NB4 (cell line): ENCODE data around the gene TAF11L6.

Source experiments
- CTCF ChIP-seq: IDR thresholded peaks from one replicate; pipeline ENCODE4 v1.5.1; 2012; ENCODE audit warnings: low read depth, low read length
- MAX ChIP-seq: IDR thresholded peaks from 2 replicates; pipeline ENCODE4 v1.6.1; 2011; ENCODE audit warnings: low read depth, low read length
- MYC ChIP-seq: IDR thresholded peaks from 2 replicates; pipeline ENCODE4 v1.6.1; 2011; ENCODE audit warnings: low read depth, low read length
- POLR2A ChIP-seq: IDR thresholded peaks from 2 replicates; pipeline ENCODE4 v1.6.1; 2011; ENCODE audit warnings: mild to moderate bottlenecking; ENCODE audit not compliant: insufficient read length; ENCODE audit errors: extremely low read depth

DNA sequence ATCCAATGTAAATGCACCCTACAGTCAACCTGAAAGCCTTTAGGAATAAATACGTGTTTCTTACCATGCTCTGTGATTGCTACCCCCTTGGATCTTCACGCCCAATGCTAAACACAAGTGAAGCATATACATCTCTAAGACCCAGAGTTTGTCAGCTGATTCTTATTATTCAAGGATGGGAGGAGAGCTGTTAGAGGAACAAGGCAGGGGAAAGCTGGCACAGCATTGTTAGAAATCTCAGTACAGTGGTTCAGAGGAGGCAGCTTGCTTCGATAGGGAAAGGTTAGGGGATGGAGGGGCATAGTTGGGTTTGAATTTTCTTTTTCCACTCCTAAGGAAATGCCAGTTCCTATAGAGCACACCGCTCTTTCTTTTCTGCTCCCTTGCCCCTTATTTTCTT, 47.1 kb upstream of the TAF11L6 start:
- no peak for TF ChIP-seq CTCF
- TF ChIP-seq POLR2A: no peak
- no peak for TF ChIP-seq MAX
- TF ChIP-seq MYC: no peak
